ENCODE results near the gene ISOC2.
"Not testable (repeated sequence)": the region's sequence is repeated elsewhere in the genome, so short reads cannot be mapped to it uniquely, and the experiment has no call there.

ISOC2 gene

GRCh38 chr19:55461259-55461973 is at the start of gene ISOC2:
TSS of gene ISOC2 (minus strand) at chr19:55461642. CDS start at chr19:55456486, 5,156 bp downstream.
- DNase-seq (ENCODE audit: low spot score) (peak; percentile 99), FAIRE-seq (peak; percentile 94)

- FAIRE-seq (no peak), DNase-seq (ENCODE audit: low spot score) (no peak)
These were observed 46.7 kb upstream of the ISOC2 start for GRCh38 chr19:55508120-55508519.

GRCh38 chr19:55504981-55505380 is 43.5 kb upstream of the ISOC2 start:
- no peak for DNase-seq (ENCODE audit: low spot score)
- no peak for FAIRE-seq

GRCh38 chr19:55504252-55504603 is 42.8 kb upstream of the ISOC2 start:
- FAIRE-seq (no peak), DNase-seq (ENCODE audit: low spot score) (no peak)

- FAIRE-seq (peak; percentile 71), DNase-seq (ENCODE audit: low spot score) (peak; percentile 88)
These were observed 42.2 kb upstream of the ISOC2 start for GRCh38 chr19:55503502-55504251.

- DNase-seq (ENCODE audit: low spot score) (no peak), FAIRE-seq (no peak)
These were observed 41.7 kb upstream of the ISOC2 start for GRCh38 chr19:55503157-55503501.

GRCh38 chr19:55502197-55502952 is 40.9 kb upstream of the ISOC2 start:
- FAIRE-seq = no peak

GRCh38 chr19:55500368-55500952 is 39.0 kb upstream of the ISOC2 start:
- FAIRE-seq (no peak), DNase-seq (ENCODE audit: low spot score) (no peak)

More at GRCh38 chr19:55502197-55502952, 40.9 kb upstream of the ISOC2 start:
- no peak for DNase-seq (ENCODE audit: low spot score)

GRCh38 chr19:55498246-55498840 is 36.9 kb upstream of the ISOC2 start:
- FAIRE-seq (no peak), DNase-seq (ENCODE audit: low spot score) (no peak)

- DNase-seq (ENCODE audit: low spot score) = no peak
- no peak for FAIRE-seq
These were observed 36.3 kb upstream of the ISOC2 start for GRCh38 chr19:55497763-55498162.

- not testable (repeated sequence) for DNase-seq (ENCODE audit: low spot score); FAIRE-seq
These were observed 35.4 kb upstream of the ISOC2 start for GRCh38 chr19:55496820-55497219.

- DNase-seq (ENCODE audit: low spot score) = no peak
- no peak for FAIRE-seq
These were observed 34.4 kb upstream of the ISOC2 start for GRCh38 chr19:55495646-55496349.

GRCh38 chr19:55494172-55494761 is 32.8 kb upstream of the ISOC2 start:
- no peak for FAIRE-seq
- no peak for DNase-seq (ENCODE audit: low spot score)

- DNase-seq (ENCODE audit: low spot score) (no peak), FAIRE-seq (no peak)
These were observed 32.3 kb upstream of the ISOC2 start for GRCh38 chr19:55493645-55494171.

- FAIRE-seq (no peak), DNase-seq (ENCODE audit: low spot score) (no peak)
These were observed 31.7 kb upstream of the ISOC2 start for GRCh38 chr19:55493052-55493644.

- DNase-seq (ENCODE audit: low spot score) (no peak), FAIRE-seq (no peak)
These were observed 31.0 kb upstream of the ISOC2 start for GRCh38 chr19:55492362-55492944.

- FAIRE-seq (no peak), DNase-seq (ENCODE audit: low spot score) (no peak)
These were observed 30.3 kb upstream of the ISOC2 start for GRCh38 chr19:55491546-55492360.
